Stimulated activated CD4-positive, alpha-beta T cell treated with anti-CD3 and anti-CD28 coated beads, Interleukin-4, amount 100 ng/mL, for 48 hours (primary cell): Measurements from ENCODE around the gene RANGRF.

Experiments
- DNase-seq, 2 donors: peaks; one replicate each; pipeline ENCODE4 v3.0.0-alpha.2; 2020; ENCODE audit warnings: low read depth in 2 of 2

RANGRF gene

DNA sequence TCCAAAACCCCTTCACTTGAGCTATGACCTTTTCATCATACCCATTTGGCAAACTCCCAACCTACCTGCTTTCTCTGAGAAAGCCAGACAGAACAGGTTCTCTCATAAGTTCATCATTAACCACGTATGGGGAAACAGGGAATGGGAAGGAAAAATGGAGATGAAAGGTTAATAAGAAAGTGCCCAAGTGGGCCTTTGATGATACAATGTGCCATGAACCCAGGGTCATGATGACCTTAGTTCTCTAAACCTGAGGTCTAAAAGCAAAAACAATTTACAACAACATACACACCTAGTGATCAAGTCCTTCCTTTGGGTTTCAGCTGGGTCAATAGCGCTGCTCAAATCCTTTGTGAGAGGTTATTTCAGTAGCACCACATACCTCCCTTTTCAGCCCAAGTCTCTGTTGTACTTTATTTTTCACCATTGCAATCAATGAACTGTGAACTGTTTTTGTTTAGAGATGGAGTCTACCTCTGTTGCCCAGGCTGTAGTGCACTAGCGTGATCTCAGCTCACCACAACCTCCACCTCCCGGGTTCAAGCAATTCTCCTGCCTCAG lies 14.5 kb upstream of the RANGRF start:
- DNase-seq, result no peak

DNA sequence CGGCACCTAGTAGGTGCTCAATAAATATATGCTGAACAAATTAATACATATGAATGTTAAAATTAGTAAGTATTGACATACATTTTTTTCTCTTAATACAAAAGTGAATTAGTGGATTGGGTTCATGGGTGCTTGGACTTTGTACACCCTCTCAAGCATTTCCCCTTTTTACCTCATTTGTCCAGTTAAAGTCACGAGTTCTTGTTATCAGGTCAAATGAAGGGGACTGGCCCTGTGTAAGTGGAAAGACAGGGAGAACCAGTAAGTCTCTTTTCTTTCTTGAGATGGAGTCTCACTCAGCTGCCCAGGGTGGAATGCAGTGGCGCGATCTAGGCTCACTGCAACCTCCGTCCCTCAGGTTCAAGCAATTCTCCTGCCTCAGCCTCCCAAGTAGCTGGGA lies 13.7 kb upstream of the RANGRF start:
- DNase-seq, result no peak

DNA sequence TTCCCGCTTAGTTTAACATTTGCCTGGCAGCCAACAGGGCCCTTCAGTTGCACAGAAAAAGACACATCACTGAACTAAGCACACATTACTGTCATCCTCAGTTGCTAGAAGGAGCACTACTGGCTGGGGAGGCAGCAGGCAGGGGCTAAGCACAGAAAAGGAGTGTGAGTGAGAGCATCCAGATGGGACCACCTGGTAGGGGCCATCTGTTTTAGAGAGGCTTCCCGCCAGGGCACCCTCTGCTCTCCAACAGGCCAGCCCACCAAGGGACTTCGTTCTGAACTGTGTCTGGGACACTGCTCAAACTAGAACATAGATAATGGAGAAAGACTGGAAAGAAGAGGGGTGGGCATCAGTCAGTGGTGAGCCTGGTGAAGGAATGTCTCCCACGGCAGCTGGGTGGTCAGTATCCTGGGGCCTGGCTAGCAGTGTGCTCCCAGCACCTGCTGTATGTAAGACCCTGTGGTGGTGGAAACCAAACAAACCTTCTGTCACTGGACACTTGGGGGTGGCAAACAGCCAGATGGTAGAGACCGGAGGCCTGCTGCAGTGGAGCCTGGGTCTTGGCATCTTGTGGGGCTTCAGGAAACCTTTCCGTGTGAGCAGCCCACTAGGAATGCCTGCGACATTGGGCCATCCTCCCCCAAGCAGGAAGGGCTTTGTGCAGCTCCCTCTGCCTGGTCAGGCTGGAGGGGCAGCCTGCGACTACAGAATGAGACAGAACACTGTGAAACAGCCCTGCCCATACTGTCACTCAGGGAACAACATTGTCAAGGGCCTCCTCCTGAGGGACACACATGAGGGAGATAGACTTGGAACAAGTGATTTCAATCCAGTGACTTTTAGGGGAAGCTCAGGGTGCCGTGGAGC lies 12.8 kb upstream of the RANGRF start:
- no peak for DNase-seq

DNA sequence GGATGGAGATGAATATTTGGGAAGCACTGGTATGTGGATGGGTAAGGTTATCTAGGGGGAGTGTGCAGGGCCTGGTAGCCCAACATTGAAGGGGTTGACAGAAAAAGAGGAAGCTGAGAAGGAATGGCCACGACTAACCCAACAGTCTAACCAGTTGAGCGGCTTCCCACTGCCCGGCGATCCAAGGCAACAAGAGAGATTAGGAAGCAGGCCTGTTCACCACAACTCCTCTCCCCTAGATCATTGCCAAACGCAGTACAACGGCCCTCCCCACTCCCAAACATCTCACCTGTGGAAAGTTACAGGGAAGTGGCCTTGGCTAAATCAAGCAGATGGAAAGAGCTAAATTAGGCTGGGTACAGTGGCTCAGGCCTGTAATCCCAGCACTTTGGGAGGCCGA lies 11.2 kb upstream of the RANGRF start:
- DNase-seq, result no peak

DNA sequence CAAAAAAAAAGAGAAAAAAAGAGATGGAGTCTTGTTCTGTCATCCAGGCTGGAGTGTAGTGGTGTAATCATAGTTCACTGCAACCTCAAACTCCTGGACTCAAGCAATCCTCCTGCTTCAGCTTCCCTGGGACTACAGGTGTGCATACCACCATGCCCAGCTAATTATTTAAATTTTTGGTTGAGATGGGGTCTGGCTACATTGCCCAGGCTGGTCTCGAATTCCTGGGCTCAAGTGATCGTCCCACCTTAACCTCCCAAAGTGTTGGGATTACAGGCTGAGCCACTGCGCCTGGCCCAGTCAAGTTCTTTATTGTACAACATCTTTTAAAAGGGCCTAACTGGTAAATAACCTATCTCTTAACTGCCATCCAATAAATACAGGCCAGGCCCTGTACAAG lies 6.1 kb upstream of the RANGRF start:
- no peak for DNase-seq

DNA sequence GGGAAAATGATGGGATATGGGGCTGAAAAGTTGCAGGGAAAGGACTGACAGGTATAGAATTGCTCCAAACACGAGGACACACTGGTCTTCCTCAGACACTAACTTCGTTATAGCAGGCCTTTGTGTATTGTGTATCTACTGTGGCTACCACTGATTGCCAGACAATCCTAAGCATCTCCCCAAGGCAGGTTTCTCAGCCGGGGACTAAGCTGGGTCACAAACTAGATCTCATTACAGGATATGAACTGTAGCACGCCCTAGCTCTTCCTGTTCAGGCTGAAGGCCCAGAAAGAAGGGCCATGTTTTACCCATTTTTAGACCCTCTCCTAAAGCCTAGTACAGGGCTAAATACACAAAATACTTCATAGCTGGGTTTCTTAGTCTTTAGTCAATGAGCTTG lies 5.1 kb upstream of the RANGRF start:
- DNase-seq, result no peak

DNA sequence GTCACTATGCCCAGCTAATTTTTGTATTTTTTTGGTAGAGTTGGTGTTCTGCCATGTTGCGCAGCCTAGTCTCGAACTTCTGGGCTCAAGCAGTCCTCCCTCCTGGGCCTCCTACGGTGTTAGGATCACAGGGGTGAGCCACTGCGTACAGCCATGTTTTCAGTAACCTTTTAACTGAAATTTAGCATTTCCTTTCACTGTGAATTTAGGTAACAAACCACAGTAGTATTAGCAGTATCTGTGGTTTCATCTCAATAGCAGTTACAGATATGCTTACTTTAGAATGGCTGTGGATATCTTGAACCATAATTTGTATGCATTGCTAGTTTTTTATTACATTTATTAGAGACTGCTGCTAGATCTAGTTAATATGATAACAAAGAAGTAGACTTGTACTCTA lies 4.3 kb upstream of the RANGRF start:
- DNase-seq, result no peak

DNA sequence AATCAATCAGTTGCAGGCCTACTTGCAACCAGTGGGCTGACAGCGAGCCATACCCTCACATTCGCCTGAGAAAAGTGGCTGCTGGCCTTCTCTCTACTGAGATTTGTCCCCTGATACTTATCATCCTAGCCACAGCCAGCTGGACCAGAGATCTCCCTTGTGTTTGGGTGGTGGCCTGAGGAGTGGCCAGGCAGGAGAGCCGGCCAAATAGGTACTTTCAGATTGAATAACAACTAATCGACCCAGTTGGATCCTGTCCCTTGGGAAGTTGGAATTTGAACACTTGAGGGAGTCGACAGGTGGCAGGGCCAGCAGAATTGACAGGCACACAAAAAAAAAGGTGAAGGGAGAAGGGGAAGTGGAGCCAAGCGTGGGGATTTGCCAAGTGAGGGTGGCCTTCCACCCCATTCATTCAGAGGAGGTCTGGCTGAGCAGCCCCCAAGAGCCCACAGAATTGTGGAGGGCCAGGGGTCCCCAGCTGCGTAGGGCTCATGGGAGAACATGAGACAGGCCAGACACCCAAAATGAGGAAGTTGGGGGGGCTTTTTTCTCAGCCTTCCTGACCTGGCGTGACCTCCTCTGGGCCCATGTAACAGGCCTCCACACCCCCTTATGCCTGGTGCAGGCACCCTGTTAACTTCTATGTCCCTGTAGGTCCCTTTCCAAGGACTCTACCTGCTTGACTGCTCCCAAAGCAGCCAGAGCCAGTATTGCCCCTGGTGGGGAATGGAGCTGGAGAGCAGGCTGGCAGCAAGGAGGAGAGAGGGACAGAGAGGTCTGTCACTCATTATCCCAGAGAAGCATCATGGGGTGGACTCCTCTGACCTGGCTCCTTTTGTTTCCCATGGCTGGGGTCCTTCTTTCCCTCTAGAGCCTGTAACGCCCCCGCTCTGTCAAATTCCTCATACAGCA lies 2.9 kb upstream of the RANGRF start:
- no peak for DNase-seq

DNA sequence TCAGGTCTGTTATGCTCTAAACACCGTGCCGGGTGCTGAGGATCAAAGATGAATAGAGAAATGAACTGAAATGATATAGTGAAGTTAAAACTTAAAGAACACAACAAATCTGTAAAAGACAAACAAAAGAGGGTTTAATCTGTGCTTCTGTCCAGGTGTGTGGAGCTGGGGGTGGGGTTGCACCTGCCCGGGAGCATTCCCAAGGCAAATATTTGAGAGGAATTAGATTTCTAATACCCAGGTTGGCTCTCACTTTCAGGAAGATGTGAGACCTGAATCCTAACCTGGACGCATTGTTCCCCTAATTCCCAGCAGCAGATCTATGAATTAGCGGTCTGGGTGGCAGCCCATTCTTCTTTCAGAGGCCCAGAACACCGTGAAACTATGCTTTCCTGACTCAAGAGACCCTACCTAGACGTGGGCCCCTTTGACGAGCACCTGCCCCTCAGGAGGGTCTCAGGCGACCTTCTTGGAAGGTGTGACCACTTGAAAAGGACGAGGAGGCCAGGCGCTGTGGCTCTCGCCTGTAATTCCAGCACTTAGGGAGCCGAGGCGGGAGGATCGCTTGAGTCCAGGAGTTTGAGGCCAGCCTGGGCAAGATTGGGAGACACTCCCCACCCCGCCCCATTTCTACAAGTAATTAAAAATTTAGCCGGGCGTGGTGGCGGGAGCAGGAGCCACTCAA lies 677 bp upstream of the RANGRF start:
- no peak for DNase-seq

DNA sequence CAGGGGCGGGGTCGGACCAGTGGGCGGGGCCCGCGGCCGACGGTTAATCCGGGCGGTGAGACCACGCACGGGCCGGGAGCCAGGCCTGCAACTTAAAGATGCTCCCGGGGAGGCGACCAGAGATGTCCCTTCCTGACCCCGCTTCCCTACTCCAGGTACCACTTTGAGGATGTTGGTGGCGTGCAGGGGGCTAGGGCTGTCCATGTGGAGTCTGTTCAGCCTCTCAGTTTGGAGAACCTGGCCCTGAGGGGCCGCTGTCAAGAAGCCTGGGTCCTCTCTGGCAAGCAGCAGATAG lies 580 bp downstream of the RANGRF start:
- DNase-seq, result peak in 1 of 2 donors; percentile 75

DNA sequence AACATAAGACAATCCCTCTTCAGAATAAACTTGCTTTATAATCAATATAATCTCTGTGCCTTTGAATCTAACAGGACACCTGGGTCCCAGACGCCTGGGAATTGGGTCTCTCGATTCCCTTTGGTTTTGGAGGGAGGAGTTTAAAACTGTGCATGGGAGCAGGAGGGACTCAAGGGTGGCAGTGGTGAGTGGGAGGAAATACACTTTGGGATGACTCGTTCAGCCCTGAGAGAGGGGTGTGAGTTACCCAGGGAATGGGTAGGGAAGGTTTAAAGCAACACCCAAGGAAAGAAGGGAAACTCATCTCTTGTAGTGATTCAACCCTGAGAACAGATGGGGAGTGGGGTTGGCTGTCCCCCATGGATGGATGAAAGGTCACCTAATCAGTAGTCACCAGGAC lies 1.6 kb downstream of the RANGRF start:
- DNase-seq, result no peak

DNA sequence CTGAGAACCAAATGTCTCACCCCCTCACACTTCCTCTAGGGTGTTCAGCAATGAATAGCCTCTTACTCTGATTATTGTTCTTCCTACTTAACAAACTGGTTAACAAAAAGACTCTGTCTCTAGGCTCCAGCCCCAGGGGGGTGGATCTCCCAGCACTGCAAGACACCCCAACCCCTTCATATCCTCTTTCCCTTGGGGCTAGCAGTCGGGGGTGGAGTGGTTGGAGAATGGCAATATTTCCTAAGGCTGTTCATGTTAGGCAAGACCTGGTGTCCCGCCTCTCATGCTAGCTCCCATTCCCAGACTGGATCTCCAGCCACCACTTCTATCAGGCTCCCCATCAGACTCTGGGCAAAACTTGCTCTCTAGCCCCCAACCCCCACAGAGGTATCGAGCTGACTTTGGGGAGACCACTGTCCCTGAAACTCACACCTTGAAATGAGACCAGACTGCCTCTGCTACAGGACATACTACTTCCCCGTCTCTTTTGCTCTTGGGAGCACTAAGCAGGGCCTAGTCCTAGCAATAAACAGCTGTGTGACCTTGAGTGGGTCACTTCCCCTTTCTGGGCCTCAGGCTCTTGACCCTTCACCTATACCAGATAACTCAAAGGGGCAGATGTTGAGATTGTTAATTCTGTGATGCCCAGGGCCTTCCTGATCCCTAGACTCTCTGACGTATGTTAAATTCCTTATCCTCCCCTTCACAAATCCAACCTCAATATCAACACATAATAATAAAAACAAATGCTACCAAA lies 4.3 kb downstream of the RANGRF start:
- no peak for DNase-seq

DNA sequence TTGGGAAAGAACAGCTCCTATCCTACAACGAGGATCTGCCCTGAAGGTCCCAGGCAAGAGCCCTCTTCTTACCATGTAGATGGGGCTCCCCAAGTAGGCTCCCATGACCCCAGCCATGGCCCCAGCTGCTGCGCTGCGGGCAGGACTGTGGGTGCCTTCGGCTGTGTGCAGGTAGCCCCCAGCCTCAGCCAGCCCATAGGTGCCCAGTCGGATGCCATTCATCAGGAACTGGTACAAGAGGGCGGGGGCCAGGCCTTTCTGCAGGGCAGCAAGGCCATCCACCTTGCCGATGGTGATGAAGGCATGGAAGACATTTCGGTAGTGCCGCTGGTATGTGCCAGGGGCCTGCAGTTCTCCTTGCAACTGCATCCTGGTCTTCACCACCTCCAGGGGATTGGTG lies 5.9 kb downstream of the RANGRF start:
- DNase-seq, result no peak

DNA sequence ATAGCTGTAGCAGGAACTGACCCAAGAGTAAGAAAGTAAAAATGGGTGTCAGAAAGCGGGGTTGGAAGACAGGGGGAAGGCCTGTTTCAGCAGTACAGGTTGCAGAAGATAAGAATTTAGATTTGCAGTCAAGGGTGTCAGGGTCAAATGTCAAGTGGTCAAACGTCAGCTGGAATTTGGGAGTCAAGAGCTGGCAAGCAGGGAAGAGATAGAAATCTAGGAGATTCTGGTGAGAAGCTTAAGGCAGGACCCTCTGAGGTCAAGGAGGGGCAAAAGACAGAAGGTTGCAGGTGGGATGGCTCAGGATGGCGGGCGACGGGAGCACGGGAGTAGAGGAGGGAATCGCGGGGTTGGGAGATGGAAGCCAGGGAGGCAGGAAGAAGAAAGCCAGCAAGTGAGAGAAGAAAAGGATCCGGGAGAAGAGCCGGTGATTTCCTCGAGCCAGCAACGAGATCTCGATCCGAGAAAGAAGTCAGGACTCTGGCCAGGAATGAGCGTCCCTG lies 6.4 kb downstream of the RANGRF start:
- DNase-seq, result no peak

DNA sequence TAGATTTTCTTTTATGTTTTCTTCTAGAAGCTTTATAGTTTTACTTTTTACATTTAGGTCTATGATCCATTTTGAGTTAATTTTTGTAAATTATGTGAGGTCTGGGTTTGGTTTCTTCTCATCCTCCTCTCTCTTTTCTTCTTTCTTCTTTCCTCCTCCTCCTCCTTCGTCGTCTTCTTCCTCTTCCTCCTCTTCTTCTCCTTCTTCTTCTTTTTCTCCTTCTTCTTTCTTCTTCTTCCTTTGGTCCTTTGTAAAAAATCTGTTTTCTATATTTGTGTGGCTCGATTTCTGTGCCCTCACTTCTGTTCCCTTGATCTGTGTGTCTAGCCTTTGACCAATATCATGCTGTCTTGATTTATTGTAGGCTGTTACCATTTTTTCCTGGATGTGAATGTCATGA lies 11.8 kb downstream of the RANGRF start:
- no peak for DNase-seq

DNA sequence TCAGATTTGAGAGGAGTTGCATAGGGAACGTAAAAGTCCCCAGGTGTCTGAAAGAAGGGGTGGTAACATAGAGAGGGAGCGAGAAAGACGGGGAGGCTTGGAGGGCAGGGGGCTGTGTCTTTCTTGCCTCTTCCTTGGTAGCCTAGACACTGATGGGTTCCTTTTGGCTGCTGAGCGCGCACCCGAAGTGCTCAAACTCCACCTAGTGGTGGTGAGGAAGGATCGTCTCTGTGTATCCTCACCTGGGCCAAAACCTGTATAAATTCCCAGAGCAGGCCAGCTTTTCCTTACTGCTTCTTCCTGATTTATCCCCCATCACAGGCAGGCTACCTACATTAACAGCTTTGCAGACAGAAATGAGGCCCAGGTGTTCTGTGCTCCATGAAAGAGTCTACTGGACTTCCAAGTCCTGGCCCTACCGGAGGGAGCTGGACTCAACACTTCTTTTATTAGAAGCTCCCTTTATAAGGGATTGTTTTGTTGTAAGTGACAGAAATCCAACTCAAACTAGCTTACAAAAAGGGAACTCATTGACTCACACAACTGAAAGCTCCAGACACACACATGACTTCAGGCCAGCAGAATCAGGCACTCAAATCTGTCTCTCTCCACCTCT lies 12.3 kb downstream of the RANGRF start:
- peak; percentile 20 to 27 for DNase-seq

DNA sequence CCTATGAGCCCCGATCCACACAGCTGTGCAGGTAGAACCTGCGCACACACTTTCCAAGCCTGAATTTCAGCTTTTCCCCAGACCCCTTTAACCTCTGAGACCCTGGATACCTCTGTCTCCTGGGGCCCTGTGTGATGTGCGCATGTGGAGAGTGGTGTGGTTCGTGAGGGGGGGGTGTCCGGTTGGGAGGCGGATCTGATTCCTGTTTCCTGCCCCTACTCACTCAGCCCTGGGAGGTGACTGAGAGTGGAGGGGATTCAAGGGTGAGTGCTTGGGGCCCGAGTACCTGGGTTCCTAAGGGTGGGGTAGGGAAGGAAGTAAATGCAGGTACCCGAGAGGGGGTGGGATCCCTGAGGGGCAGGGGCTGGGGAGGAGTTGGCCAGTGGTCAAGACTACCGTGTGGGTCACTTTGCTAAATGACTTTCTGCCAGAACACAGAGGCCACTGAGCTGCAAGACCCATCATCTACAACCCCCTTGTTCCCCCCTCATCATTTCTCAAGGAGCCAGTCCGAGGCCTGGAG lies 22.2 kb downstream of the RANGRF start:
- DNase-seq, result no peak

DNA sequence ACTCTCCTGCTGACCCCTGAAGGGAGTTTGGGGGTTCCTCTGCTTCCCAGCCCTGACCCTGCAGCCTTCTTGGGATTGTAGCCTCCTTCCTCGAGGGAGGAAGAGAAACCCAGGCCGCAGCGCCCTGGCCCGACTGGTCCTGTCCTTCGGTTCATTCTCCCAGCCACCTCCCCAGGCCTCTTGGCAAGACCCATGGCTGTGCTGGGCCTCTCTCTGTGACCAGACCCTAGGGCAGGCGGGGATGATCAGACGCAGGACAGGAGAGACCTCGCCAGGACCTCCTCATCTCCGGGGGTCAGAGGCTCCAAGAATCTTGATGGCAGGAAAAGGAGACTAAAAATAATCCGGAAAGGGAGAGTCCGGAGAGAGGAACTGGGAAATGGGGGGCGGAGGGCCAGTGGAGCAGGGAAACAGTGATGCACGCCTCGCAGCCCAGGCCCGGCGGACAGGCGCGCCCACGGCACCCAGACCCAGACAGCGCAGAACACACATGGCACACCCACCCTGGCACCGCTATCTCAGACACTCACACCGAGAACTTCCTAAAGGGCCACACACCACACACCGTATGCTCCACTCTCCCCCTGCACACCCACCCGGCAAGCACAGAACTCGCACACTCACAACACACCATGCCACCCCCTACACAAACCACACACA lies 22.8 kb downstream of the RANGRF start:
- DNase-seq, result no peak

DNA sequence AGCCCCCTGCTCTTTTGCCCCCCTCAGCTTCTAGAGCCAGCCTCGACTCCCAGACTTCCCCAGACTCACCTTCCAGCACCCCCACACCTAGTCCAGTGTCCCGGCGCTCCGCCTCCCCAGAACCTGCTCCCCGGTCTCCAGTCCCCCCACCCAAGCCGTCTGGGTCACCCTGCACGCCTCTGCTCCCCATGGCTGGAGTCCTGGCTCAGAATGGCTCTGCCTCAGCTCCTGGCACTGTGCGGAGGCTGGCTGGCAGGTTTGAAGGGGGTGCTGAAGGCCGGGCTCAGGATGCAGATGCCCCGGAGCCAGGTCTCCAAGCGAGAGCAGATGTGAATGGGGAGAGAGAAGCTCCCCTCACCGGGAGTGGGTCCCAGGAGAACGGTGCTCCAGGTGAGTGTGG lies 23.8 kb downstream of the RANGRF start:
- no peak for DNase-seq
